B cell (primary cell): ENCODE data around the gene ARHGEF7. TPM values are rescaled to one million over a fixed set of nuclear protein-coding genes. Genes with fewer than 3 reads are reported as not detected.

Experiments used
- ATAC-seq: fragments of 200-7000 bp; cut with Tn5 transposase; one replicate; pipeline ENCODE4 v1.10.0; 2021; ENCODE audit warnings: low read depth, mild to moderate bottlenecking, moderate number of reproducible peaks, moderate library complexity
- CTCF ChIA-PET: fragments of 350-600 bp; sonication (Branson Sonifier 250); formaldehyde crosslinking; loops from one replicate; lab custom pipeline; 2021; ENCODE audit warnings: antibody characterized with exemption, inconsistent platforms; lab: Charles Lee
- POLR2A ChIA-PET: fragments of 350-600 bp; sonication (Branson Sonifier 250); formaldehyde crosslinking; loops from one replicate; lab custom pipeline; 2021; ENCODE audit warnings: antibody characterized with exemption; lab: Charles Lee
- DNase-seq: peaks from one replicate; pipeline ENCODE4 v3.0.0; 2013
- H2AFZ ChIP-seq: 2 replicates; pipeline ENCODE4 v1.6.1; 2012; ENCODE audit warnings: mild to moderate bottlenecking, low read depth, low read length; ENCODE audit not compliant: insufficient read depth, poor library complexity, severe bottlenecking
- H3K27ac ChIP-seq, 2 donors: 1 replicate in 1 of 2; 2 replicates in 1 of 2; pipeline ENCODE4 v1.5.1; 2012 to 2013; ENCODE audit warnings: low read length in 2 of 2, mild to moderate bottlenecking in 2 of 2, moderate library complexity in 1 of 2
- H3K27me3 ChIP-seq, 4 experiments: fragments of 200-600 bp in 1 of 4; sonication (generic) in 1 of 4; replicated peaks in 1 of 4; 1 replicate in 2 of 4; 2 replicates in 2 of 4; pipeline versions ENCODE4 v1.6.1 to v1.7.0; 2013 to 2016; ENCODE audit warnings: low read length in 3 of 4, mild to moderate bottlenecking in 2 of 4, mixed read lengths in 1 of 4, moderate library complexity in 1 of 4; ENCODE audit not compliant: insufficient read depth in 4 of 4, control insufficient read depth in 3 of 4; ENCODE audit errors: control extremely low read depth in 1 of 4
- H3K36me3 ChIP-seq, 2 experiments: replicated peaks in 1 of 2; 1 replicate in 1 of 2; 2 replicates in 1 of 2; pipeline versions ENCODE4 v1.6.1 to v1.7.1; 2013; ENCODE audit warnings: low read length in 1 of 2; ENCODE audit not compliant: insufficient read depth in 2 of 2, control insufficient read depth in 1 of 2; ENCODE audit errors: control extremely low read depth in 1 of 2, extremely low read depth in 1 of 2
- H3K4me1 ChIP-seq, 2 donors: fragments of 200-600 bp in 1 of 2; sonication (generic) in 1 of 2; 1 replicate in 1 of 2; 2 replicates in 1 of 2; pipeline versions ENCODE4 v1.5.1 to v1.6.1; 2013 to 2017; ENCODE audit warnings: low read length in 2 of 2; ENCODE audit not compliant: control insufficient read depth in 2 of 2, insufficient read depth in 2 of 2
- H3K4me2 ChIP-seq: replicated peaks from 2 replicates; pipeline ENCODE3; 2012; ENCODE audit warnings: mild to moderate bottlenecking, low read depth, low read length; ENCODE audit not compliant: poor library complexity, severe bottlenecking
- H3K4me3 ChIP-seq, 5 experiments: fragments of 200-600 bp in 1 of 5; sonication (generic) in 1 of 5; 1 replicate in 3 of 5; 2 replicates in 2 of 5; pipeline versions ENCODE4 v1.5.1 to v1.7.0; 2011 to 2016; ENCODE audit warnings: low read length in 4 of 5, mild to moderate bottlenecking in 4 of 5, low read depth in 2 of 5, control low read depth in 1 of 5, moderate library complexity in 1 of 5; ENCODE audit not compliant: insufficient read depth in 1 of 5; ENCODE audit errors: control extremely low read depth in 1 of 5, extremely low read depth in 1 of 5
- H3K79me2 ChIP-seq: fragments of 200-600 bp; sonication (generic); one replicate; pipeline ENCODE4 v1.6.0; 2016; ENCODE audit warnings: low read length; ENCODE audit not compliant: control insufficient read depth, insufficient read depth
- H3K9ac ChIP-seq: fragments of 200-600 bp; sonication (generic); 2 replicates; pipeline ENCODE4 v1.6.1; 2017; ENCODE audit warnings: mild to moderate bottlenecking, low read length, moderate library complexity
- H3K9me3 ChIP-seq, 3 donors: one replicate each; pipeline versions ENCODE4 v1.6.1 to v1.7.1; 2013; ENCODE audit warnings: low read length in 2 of 3; ENCODE audit not compliant: control insufficient read depth in 2 of 3, insufficient read depth in 1 of 3; ENCODE audit errors: control extremely low read depth in 1 of 3
- H4K20me1 ChIP-seq: 2 replicates; pipeline ENCODE4 v1.6.0; 2012; ENCODE audit warnings: mild to moderate bottlenecking, low read length; ENCODE audit not compliant: insufficient read depth, control insufficient read depth, poor library complexity, severe bottlenecking
- H3K27ac Mint-ChIP-seq: one replicate; pipeline ENCODE4 v1.8.0; 2021; ENCODE audit warnings: mixed read lengths
- H3K27me3 Mint-ChIP-seq: one replicate; pipeline ENCODE4 v1.8.0; 2021; ENCODE audit warnings: mixed read lengths
- H3K4me1 Mint-ChIP-seq: one replicate; pipeline ENCODE4 v1.8.0; 2021; ENCODE audit warnings: mixed read lengths
- H3K4me3 Mint-ChIP-seq: one replicate; pipeline ENCODE4 v1.8.0; 2021; ENCODE audit warnings: mixed read lengths
- H3K9me3 Mint-ChIP-seq: one replicate; pipeline ENCODE4 v1.8.0; 2022; ENCODE audit warnings: mixed read lengths; ENCODE audit not compliant: insufficient read depth
- CTCF ChIP-seq: fragments of 200-600 bp; IDR thresholded peaks from one replicate; pipeline ENCODE4 v1.8.0; 2022; ENCODE audit warnings: antibody characterized with exemption, mild to moderate bottlenecking
- EZH2 ChIP-seq: IDR thresholded peaks from 2 replicates; pipeline ENCODE4 v1.6.1; 2012; ENCODE audit warnings: borderline replicate concordance, low read depth, mild to moderate bottlenecking, moderate library complexity, low read length; ENCODE audit not compliant: insufficient read depth, poor library complexity, severe bottlenecking
- WGBS: methylation state at CpG from one replicate; pipeline ENCODE4 v1.1.5; 2013; ENCODE audit warnings: missing lambda C conversion rate; ENCODE audit not compliant: insufficient coverage; 5-methylcytosine and 5-hydroxymethylcytosine counted together
- intact Hi-C: fragments of 100-400 bp; cut with micrococcal nuclease; formaldehyde crosslinking; loops from one replicate; pipeline ENCODE4 v1.10.0; 2022
- polyA plus RNA-seq: library from polyadenylated mRNA; depleted of rRNA; stranded (reverse); fragments of >200 nt; gene quantifications from 2 replicates; pipeline ENCODE4 v1.2.3, GENCODE V29; 2012
- total RNA-seq, 2 donors: library from RNA; stranded (reverse); fragments of 120-200 nt in 1 of 2; gene quantifications; 1 replicate in 1 of 2; 2 replicates in 1 of 2; pipeline versions ENCODE4 v1.2.3 to v1.2.4, GENCODE V29; 2013 to 2022

Gene ARHGEF7
- total and polyA plus RNA-seq, 2 donors (not counting 1 experiment from before 2014, with no cell fraction given), result 62.3 to 125 TPM

GRCh38 chr13:111353508-111353907 is 238.4 kb downstream of the ARHGEF7 start:
- TF ChIP-seq CTCF (no peak), EZH2 (no peak)
- Histone ChIP-seq H3K4me3 (no peak overlapping the region), H3K4me1 (no peaks in the 10 kb centered on the region), H3K4me2 (no peak overlapping the region), H4K20me1 (no peaks in the 10 kb centered on the region), H3K27me3 (no peaks in the 10 kb centered on the region), H3K9me3 (no peaks in the 10 kb centered on the region), H2AFZ (no peak overlapping the region), H3K79me2 (no peaks in the 10 kb centered on the region), H3K27ac (no peak overlapping the region), H3K9ac (no peak overlapping the region), H3K36me3 (no peaks in the 10 kb centered on the region)
- CTCF ChIA-PET, result no interaction called here
- H3K27me3 Mint-ChIP-seq, result peaks cover 3% of the 10 kb centered on the region
- ATAC-seq, result no peak
- no peak overlapping the region for H3K27ac Mint-ChIP-seq
- POLR2A ChIA-PET, result no interaction called here
- no peak overlapping the region for H3K4me3 Mint-ChIP-seq
- WGBS, result 75% methylated on average over 2 of the region's 2 CpGs
- intact Hi-C loops, result no loop called here
- no peaks in the 10 kb centered on the region for H3K4me1 Mint-ChIP-seq
- DNase-seq, result no peak
- H3K9me3 Mint-ChIP-seq, result peaks cover 2% of the 10 kb centered on the region

GRCh38 chr13:111354789-111355188 is 239.7 kb downstream of the ARHGEF7 start:
- peaks cover 2% of the 10 kb centered on the region for H3K9me3 Mint-ChIP-seq
- H3K4me3 ChIP-seq, result no peak overlapping the region
- no peak for TF ChIP-seq EZH2
- TF ChIP-seq CTCF, result no peak
- H2AFZ ChIP-seq, result no peak overlapping the region
- no peaks in the 10 kb centered on the region for H3K9me3 ChIP-seq
- POLR2A ChIA-PET, result no interaction called here
- no peak overlapping the region for H3K9ac ChIP-seq
- intact Hi-C loops, result no loop called here
- H3K4me3 Mint-ChIP-seq, result no peak overlapping the region
- H3K27me3 Mint-ChIP-seq, result peaks cover 3% of the 10 kb centered on the region
- no peaks in the 10 kb centered on the region for H3K36me3 ChIP-seq
- no peaks in the 10 kb centered on the region for H3K4me1 ChIP-seq
- no peaks in the 10 kb centered on the region for H3K4me1 Mint-ChIP-seq
- H3K4me2 ChIP-seq, result no peak overlapping the region
- no peak for DNase-seq
- no peaks in the 10 kb centered on the region for H3K79me2 ChIP-seq
- no peak overlapping the region for H3K27ac ChIP-seq
- no peak overlapping the region for H3K27ac Mint-ChIP-seq
- H3K27me3 ChIP-seq, result no peaks in the 10 kb centered on the region
- ATAC-seq, result no peak
- CTCF ChIA-PET, result no interaction called here
- no peaks in the 10 kb centered on the region for H4K20me1 ChIP-seq
- 80% methylated on average over 5 of the region's 7 CpGs for WGBS

Other genes with a start within 250 kb of the ARHGEF7 start
- 256 and 288 TPM in 2 replicates for gene ANKRD10, start 200.2 kb upstream of the ARHGEF7 start, total RNA-seq
- 142 and 196 TPM in 2 replicates for gene ANKRD10, start 200.2 kb upstream of the ARHGEF7 start, polyA plus RNA-seq
- 0.86 and 1.2 TPM in 2 replicates for gene TEX29, start 205.3 kb downstream of the ARHGEF7 start, total RNA-seq
- gene TEX29, start 205.3 kb downstream of the ARHGEF7 start, polyA plus RNA-seq, result 0.66 and 1.3 TPM in 2 replicates